A549 (cell line): ENCODE measurements around the gene OVCH2. TPM values are rescaled to one million over a fixed set of nuclear protein-coding genes. Genes with fewer than 3 reads are reported as not detected.

ENCODE experiments used
- ATAC-seq, 2 experiments: fragments of 200-7000 bp in 1 of 2; fragments of >200 bp in 1 of 2; cut with Nextera tagmentation in 1 of 2; cut with Tn5 transposase in 1 of 2; 3 replicates each; pipeline versions ENCODE4 v1.8.0 to v1.9.1; 2018 to 2020; ENCODE audit warnings: mild to moderate bottlenecking in 1 of 2, moderate library complexity in 1 of 2
- CTCF ChIA-PET: fragments of 300-600 bp; sonication (Branson Sonifier 250); formaldehyde crosslinking; extraction: SDS; loops from one replicate; lab custom pipeline; 2021; ENCODE audit warnings: antibody characterized with exemption, inconsistent platforms; lab: Yijun Ruan, JAX
- POLR2A ChIA-PET: fragments of 350-600 bp; formaldehyde crosslinking; extraction: SDS; loops from one replicate; lab custom pipeline; 2021; ENCODE audit warnings: antibody characterized with exemption, inconsistent platforms; lab: Yijun Ruan, JAX
- DNase-seq, 2 experiments: peaks; one replicate each; pipeline versions ENCODE4 v3.0.0 to v3.0.0-alpha.2; 2011 to 2016; ENCODE audit warnings: low read depth in 1 of 2, low spot score in 1 of 2
- FAIRE-seq: peaks from 2 replicates; lab custom pipeline; 2011; peaks lifted over from hg19 to GRCh38; lab: Jason Lieb, UNC
- H3K27ac ChIP-seq, 2 experiments: fragments of >200 bp; sonication (Bioruptor Twin); formaldehyde crosslinking; 3 replicates each; pipeline ENCODE4 v1.5.1; 2016 to 2017
- H3K4me1 ChIP-seq: fragments of >200 bp; sonication (Bioruptor Twin); formaldehyde crosslinking; 3 replicates; pipeline ENCODE4 v1.6.1; 2016
- H3K4me2 ChIP-seq: fragments of >200 bp; sonication (Bioruptor Twin); formaldehyde crosslinking; 3 replicates; pipeline ENCODE4 v1.6.1; 2016
- H3K4me3 ChIP-seq: fragments of >200 bp; sonication (Bioruptor Twin); formaldehyde crosslinking; 3 replicates; pipeline ENCODE4 v1.5.1; 2016
- H3K9me3 ChIP-seq: fragments of >200 bp; sonication (Bioruptor Twin); formaldehyde crosslinking; 3 replicates; pipeline ENCODE4 v1.6.1; 2016
- ATOH8 ChIP-seq: fragments of 250-450 bp; sonication (Bioruptor Pico); IDR thresholded peaks from 2 replicates; pipeline ENCODE4 v1.5.0; 2020; ENCODE audit warnings: low read depth, mild to moderate bottlenecking, moderate library complexity
- CBX2 ChIP-seq: fragments of 200-600 bp; sonication (generic); IDR thresholded peaks from 2 replicates; pipeline ENCODE4 v1.6.1; 2016; ENCODE audit warnings: low read depth, mild to moderate bottlenecking, borderline replicate concordance
- CEBPB ChIP-seq, 2 experiments: fragments of >200 bp in 1 of 2; sonication (Bioruptor Twin) in 1 of 2; formaldehyde crosslinking in 1 of 2; IDR thresholded peaks; 2 replicates each; pipeline ENCODE4 v1.6.1; 2012 to 2016
- CHD2 ChIP-seq: fragments of 150-350 bp; IDR thresholded peaks from 2 replicates; pipeline ENCODE4 v1.6.1; 2014; ENCODE audit warnings: low read length; ENCODE audit not compliant: partially characterized antibody
- CHD4 ChIP-seq: fragments of 200-600 bp; sonication (generic); IDR thresholded peaks from 2 replicates; pipeline ENCODE4 v1.6.1; 2016; ENCODE audit warnings: antibody characterized with exemption, mild to moderate bottlenecking, borderline replicate concordance
- CTCF ChIP-seq: fragments of >200 bp; sonication (Bioruptor Twin); formaldehyde crosslinking; IDR thresholded peaks from 3 replicates; pipeline ENCODE4 v1.5.1; 2016
- E2F6 ChIP-seq: IDR thresholded peaks from 2 replicates; pipeline ENCODE4 v1.6.1; 2012; ENCODE audit warnings: low read depth, borderline replicate concordance
- FOSB ChIP-seq: fragments of 250-450 bp; sonication (Bioruptor Pico); IDR thresholded peaks from 2 replicates; pipeline ENCODE4 v1.5.0; 2020; ENCODE audit warnings: mild to moderate bottlenecking, moderate library complexity
- HEYL ChIP-seq: fragments of 250-450 bp; sonication (Bioruptor Pico); IDR thresholded peaks from 2 replicates; pipeline ENCODE4 v1.8.0; 2021; ENCODE audit warnings: mild to moderate bottlenecking, moderate library complexity
- HMGXB4 ChIP-seq: fragments of 250-450 bp; sonication (Bioruptor Pico); IDR thresholded peaks from 2 replicates; pipeline ENCODE4 v1.5.0; 2021; ENCODE audit warnings: mild to moderate bottlenecking, moderate library complexity, borderline replicate concordance
- HOXA7 ChIP-seq: fragments of 250-450 bp; sonication (Bioruptor Pico); IDR thresholded peaks from 2 replicates; pipeline ENCODE4 v1.5.0; 2020; ENCODE audit warnings: mild to moderate bottlenecking, moderate library complexity
- HOXB5 ChIP-seq: fragments of 250-450 bp; sonication (Bioruptor Pico); IDR thresholded peaks from 2 replicates; pipeline ENCODE4 v1.5.0; 2020; ENCODE audit warnings: mild to moderate bottlenecking, moderate library complexity
- MAZ ChIP-seq: fragments of 150-350 bp; IDR thresholded peaks from 2 replicates; pipeline ENCODE4 v1.6.1; 2014; ENCODE audit warnings: antibody characterized with exemption, low read depth, low read length, borderline replicate concordance
- NR3C1 ChIP-seq: fragments of >200 bp; sonication (Bioruptor Twin); formaldehyde crosslinking; IDR thresholded peaks from 3 replicates; pipeline ENCODE4 v1.6.1; 2017
- POLR2A ChIP-seq: IDR thresholded peaks from 2 replicates; pipeline ENCODE4 v1.6.1; 2012; ENCODE audit warnings: mild to moderate bottlenecking, low read length
- RCOR1 ChIP-seq: fragments of 150-350 bp; IDR thresholded peaks from 2 replicates; pipeline ENCODE4 v1.6.1; 2014; ENCODE audit warnings: antibody characterized with exemption, low read length, low read depth
- SREBF2 ChIP-seq: fragments of 450-650 bp; IDR thresholded peaks from 2 replicates; pipeline ENCODE4 v1.6.1; 2014; ENCODE audit warnings: mild to moderate bottlenecking, moderate library complexity
- TP53 ChIP-seq: fragments of 250-450 bp; sonication (Bioruptor Pico); IDR thresholded peaks from 2 replicates; pipeline ENCODE4 v1.5.0; 2021; ENCODE audit warnings: mild to moderate bottlenecking, moderate library complexity
- USF2 ChIP-seq: fragments of 450-650 bp; IDR thresholded peaks from 2 replicates; pipeline ENCODE4 v1.6.1; 2014; ENCODE audit warnings: antibody characterized with exemption
- ZC3H11A ChIP-seq: fragments of 450-650 bp; IDR thresholded peaks from 2 replicates; pipeline ENCODE4 v1.6.1; 2014; ENCODE audit warnings: antibody characterized with exemption, mild to moderate bottlenecking
- ZSCAN20 ChIP-seq: fragments of 250-450 bp; sonication (Bioruptor Pico); IDR thresholded peaks from 2 replicates; pipeline ENCODE4 v1.8.0; 2022; ENCODE audit warnings: mild to moderate bottlenecking, moderate library complexity
- WGBS: methylation state at CpG from one replicate; pipeline ENCODE4 v1.1.6; 2017; ENCODE audit errors: missing lambda C conversion rate; 5-methylcytosine and 5-hydroxymethylcytosine counted together
- polyA plus RNA-seq, 4 experiments: library from polyadenylated mRNA; depleted of rRNA in 3 of 4; stranded (reverse); fragments of >200 nt; fragmentation: RNase III in 1 of 4; extraction: RNeasy Plus Mini Kit Qiagen cat#74134 plus additional on column Dnase treatment in 1 of 4; gene quantifications; 2 replicates in 3 of 4; 3 replicates in 1 of 4; pipeline ENCODE4 v1.2.3, GENCODE V29; 2011 to 2017

OVCH2 gene
- polyA plus RNA-seq, 2 of the 4 experiments (the other 2 are of a cell fraction), result not detected

- ATAC-seq (peak; percentile 62 to 84), FAIRE-seq (no peak)
- H3K27ac ChIP-seq, result peak within 1 kb of the TSS; percentile 64 to 82; a peak in 5 of 6 replicates
- ChIA-PET POLR2A (no interaction called here), CTCF (interaction anchor here (1.0 to 10.6 kb wide), 3 partner anchors 11 to 101 kb away, joined by 3 to 209 read pairs (median 3); no protein-coding TSS in a partner anchor)
- H3K4me1 ChIP-seq, result peaks cover 13% of the 10 kb centered on the region; the same call in 1 of the 3 replicates
- H3K4me2 ChIP-seq, result peak within 1 kb of the TSS; percentile 91
- 27% methylated on average over 27 of the region's 40 CpGs for WGBS
- no peaks in the 10 kb centered on the region for H3K9me3 ChIP-seq
- TF ChIP-seq E2F6 (no peak), POLR2A (peak; percentile 10; the same call in 1 of the 2 replicates), HOXA7 (CRISPR knock-in tag) (no peak)
- TF ChIP-seq, all 56 proteins: peak for 1
- peak; percentile 35 to 38 for DNase-seq
- H3K4me3 ChIP-seq, result peak within 1 kb of the TSS; percentile 53
Observed at GRCh38 chr11:7672960-7673723, 33.1 kb downstream of the OVCH2 start, which contains the start of gene CYB5R2. CYB5R2 (minus strand) TSS chr11:7673500; CDS start chr11:7672825, 675 bp downstream.

- H3K4me2 ChIP-seq, result peak overlapping the region; percentile 91
- no peak for FAIRE-seq
- peak in 1 of 2 experiments; percentile 31; a peak in 2 of 6 replicates for ATAC-seq
- peaks cover 8% of the 10 kb centered on the region; the same call in 1 of the 3 replicates for H3K4me1 ChIP-seq
- no peaks in the 10 kb centered on the region for H3K9me3 ChIP-seq
- H3K4me3 ChIP-seq, result no peak overlapping the region; the same call in 2 of the 3 replicates
- ChIA-PET POLR2A (no interaction called here), CTCF (interaction anchor here (1.0 to 10.6 kb wide), 2 partner anchors 15 to 100 kb away, joined by 3 to 209 read pairs; no protein-coding TSS in a partner anchor)
- 89% methylated on average over 16 of the region's 16 CpGs for WGBS
- TF ChIP-seq CHD4, result no peak
- TF ChIP-seq ZC3H11A, result no peak
- no peak for TF ChIP-seq HOXA7 (CRISPR knock-in tag)
- no peak for TF ChIP-seq CTCF
- TF ChIP-seq NR3C1, result no peak
- no peak for TF ChIP-seq HMGXB4 (CRISPR knock-in tag)
- TF ChIP-seq USF2, result no peak
- TF ChIP-seq HEYL (CRISPR knock-in tag), result no peak
- no peak for TF ChIP-seq TP53 (CRISPR knock-in tag)
- no peak for TF ChIP-seq CEBPB (IDR thresholded peaks at IDR 0.05)
- TF ChIP-seq CBX2, result no peak
- no peak for TF ChIP-seq CHD2
- no peak for TF ChIP-seq ZSCAN20
- TF ChIP-seq ATOH8 (CRISPR knock-in tag), result no peak
- no peak for TF ChIP-seq SREBF2
- no peak for TF ChIP-seq HOXB5 (CRISPR knock-in tag)
- no peak for TF ChIP-seq RCOR1
- no peak for TF ChIP-seq MAZ
- TF ChIP-seq FOSB, result no peak
- peak overlapping the region in 1 of 2 experiments; percentile 82; a peak in 2 of 6 replicates for H3K27ac ChIP-seq
- no peak for DNase-seq
Observed at GRCh38 chr11:7672276-7672959, 33.9 kb downstream of the OVCH2 start.
